ENCODE data around the gene ERICH6B.

The ERICH6B gene

GRCh38 chr13:45508776-45509175 lies 106.8 kb downstream of the ERICH6B start (continued):
- TF ChIP-seq CREB5 (CRISPR knock-in tag; IDR thresholded peaks at IDR 0.05; ENCODE audit: low read depth), result no peak
- no peak for TF ChIP-seq GLIS3 (CRISPR knock-in tag; IDR thresholded peaks at IDR 0.05)
- no peak for TF ChIP-seq ZFP30 (CRISPR knock-in tag; IDR thresholded peaks at IDR 0.05)
- TF ChIP-seq ZNF8 (CRISPR knock-in tag; IDR thresholded peaks at IDR 0.05), result no peak
- no peak for TF ChIP-seq ZNF70 (CRISPR knock-in tag; IDR thresholded peaks at IDR 0.05)
- no peak for TF ChIP-seq PATZ1 (CRISPR knock-in tag; IDR thresholded peaks at IDR 0.05; ENCODE audit: borderline replicate concordance)
- TF ChIP-seq ISL1 (CRISPR knock-in tag; IDR thresholded peaks at IDR 0.05), result no peak
- no peak for TF ChIP-seq ARNTL (CRISPR knock-in tag; IDR thresholded peaks at IDR 0.05; ENCODE audit: borderline replicate concordance, low read depth)
- TF ChIP-seq ZNF565 (CRISPR knock-in tag; conservative IDR thresholded peaks at IDR 0.05; ENCODE audit: low read depth), result no peak

GRCh38 chr13:45506811-45507210 lies 108.7 kb downstream of the ERICH6B start:
- ATAC-seq, result no peak
- no peak for TF ChIP-seq PPARA (CRISPR knock-in tag; IDR thresholded peaks at IDR 0.05; ENCODE audit: borderline replicate concordance)
- no peak for TF ChIP-seq CSDC2 (CRISPR knock-in tag; IDR thresholded peaks at IDR 0.05)
- TF ChIP-seq TSHZ2 (CRISPR knock-in tag; IDR thresholded peaks at IDR 0.05), result no peak
- no peak for TF ChIP-seq ISL1 (CRISPR knock-in tag; IDR thresholded peaks at IDR 0.05)
- TF ChIP-seq ZFP3 (CRISPR knock-in tag; IDR thresholded peaks at IDR 0.05), result no peak

GRCh38 chr13:45503658-45504057 lies 111.9 kb downstream of the ERICH6B start:
- TF ChIP-seq POU6F1 (CRISPR knock-in tag; IDR thresholded peaks at IDR 0.05; ENCODE audit: borderline replicate concordance, low read depth) (no peak), ZNF70 (CRISPR knock-in tag; IDR thresholded peaks at IDR 0.05) (no peak), CREB5 (CRISPR knock-in tag; IDR thresholded peaks at IDR 0.05; ENCODE audit: low read depth) (no peak), TSHZ2 (CRISPR knock-in tag; IDR thresholded peaks at IDR 0.05) (no peak), ZFP30 (CRISPR knock-in tag; IDR thresholded peaks at IDR 0.05) (no peak), ZC3H10 (CRISPR knock-in tag; IDR thresholded peaks at IDR 0.05) (no peak), GLIS3 (CRISPR knock-in tag; IDR thresholded peaks at IDR 0.05) (no peak), TOX (CRISPR knock-in tag; IDR thresholded peaks at IDR 0.05; ENCODE audit: borderline replicate concordance) (no peak)
- ATAC-seq, result no peak

Data from SK-N-SH treated with all-trans-retinoic acid at 6 μM for 48 hours (cell line).